Activated T-cell treated with anti-CD3 and anti-CD28 coated beads for 4 hours (primary cell): ENCODE results near the gene ELMO2.

Experiments used
- DNase-seq: peaks from one replicate; pipeline ENCODE4 v3.0.0-alpha.2; 2020

ELMO2 gene, protein sequence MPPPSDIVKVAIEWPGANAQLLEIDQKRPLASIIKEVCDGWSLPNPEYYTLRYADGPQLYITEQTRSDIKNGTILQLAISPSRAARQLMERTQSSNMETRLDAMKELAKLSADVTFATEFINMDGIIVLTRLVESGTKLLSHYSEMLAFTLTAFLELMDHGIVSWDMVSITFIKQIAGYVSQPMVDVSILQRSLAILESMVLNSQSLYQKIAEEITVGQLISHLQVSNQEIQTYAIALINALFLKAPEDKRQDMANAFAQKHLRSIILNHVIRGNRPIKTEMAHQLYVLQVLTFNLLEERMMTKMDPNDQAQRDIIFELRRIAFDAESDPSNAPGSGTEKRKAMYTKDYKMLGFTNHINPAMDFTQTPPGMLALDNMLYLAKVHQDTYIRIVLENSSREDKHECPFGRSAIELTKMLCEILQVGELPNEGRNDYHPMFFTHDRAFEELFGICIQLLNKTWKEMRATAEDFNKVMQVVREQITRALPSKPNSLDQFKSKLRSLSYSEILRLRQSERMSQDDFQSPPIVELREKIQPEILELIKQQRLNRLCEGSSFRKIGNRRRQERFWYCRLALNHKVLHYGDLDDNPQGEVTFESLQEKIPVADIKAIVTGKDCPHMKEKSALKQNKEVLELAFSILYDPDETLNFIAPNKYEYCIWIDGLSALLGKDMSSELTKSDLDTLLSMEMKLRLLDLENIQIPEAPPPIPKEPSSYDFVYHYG

DNA sequence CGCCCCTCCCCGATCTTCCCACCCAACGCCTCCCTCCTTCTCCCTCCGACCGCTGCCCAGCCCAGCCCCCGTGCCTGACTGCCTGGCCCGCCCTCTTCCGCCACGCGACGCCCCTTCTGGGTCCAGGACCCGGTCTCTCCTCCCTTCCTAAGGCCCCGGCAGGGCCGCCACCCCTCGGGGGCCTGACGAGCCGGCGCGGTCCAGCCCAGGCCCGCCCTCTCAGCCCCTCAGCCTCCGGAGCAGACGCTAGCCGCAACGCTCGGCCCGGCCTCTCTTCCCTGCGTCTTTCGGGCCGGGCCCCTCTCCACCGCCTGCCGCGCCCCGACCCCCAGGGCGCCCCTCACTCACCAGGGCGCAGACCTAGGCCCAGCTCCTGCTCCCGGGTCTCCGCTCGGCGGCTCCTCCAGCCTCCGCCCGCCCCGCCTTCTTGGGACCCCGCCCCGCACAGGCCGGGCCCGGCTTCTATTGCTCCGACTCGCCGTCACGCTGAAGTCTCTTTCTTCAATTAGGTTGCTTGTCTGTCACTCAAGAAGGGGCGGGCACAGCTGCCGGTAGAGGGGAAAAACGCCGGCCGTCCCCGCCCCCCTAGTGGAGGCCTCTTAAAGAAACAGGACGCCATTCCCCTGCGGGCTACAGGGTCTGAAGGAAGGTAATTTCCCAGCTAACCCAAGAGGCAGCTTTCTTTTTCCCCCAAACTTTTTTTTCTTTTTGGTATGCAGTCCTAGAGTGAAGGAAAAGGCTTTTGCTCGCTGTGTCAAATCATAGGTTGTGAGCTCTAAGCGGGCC lies at the start of gene ELMO2:
Gene ELMO2, minus strand, starts transcription at position 416 of the 786 bp plus-strand sequence. CDS start 12,133 bp downstream, outside the sequence.
- DNase-seq = peak; percentile 94

DNA sequence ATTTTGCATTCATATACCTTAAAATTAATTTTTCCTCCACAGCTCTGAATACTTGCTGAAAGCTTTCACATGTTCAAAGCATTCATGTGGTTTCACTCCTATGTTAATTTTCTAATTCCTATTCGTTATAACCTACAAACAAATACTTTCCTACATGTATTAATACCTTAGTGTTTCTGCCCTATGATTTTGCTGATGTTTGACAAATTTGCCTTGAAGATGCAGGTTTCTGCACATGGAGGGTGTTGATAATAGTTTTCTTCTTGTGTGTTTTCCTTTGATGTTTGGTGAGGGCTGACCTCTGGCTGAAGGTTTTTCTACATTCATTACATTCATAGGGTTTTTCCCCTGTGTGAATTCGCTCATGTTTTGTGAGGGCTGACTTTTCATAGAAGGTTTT lies 49.3 kb upstream of the ELMO2 start:
- no peak for DNase-seq

DNA sequence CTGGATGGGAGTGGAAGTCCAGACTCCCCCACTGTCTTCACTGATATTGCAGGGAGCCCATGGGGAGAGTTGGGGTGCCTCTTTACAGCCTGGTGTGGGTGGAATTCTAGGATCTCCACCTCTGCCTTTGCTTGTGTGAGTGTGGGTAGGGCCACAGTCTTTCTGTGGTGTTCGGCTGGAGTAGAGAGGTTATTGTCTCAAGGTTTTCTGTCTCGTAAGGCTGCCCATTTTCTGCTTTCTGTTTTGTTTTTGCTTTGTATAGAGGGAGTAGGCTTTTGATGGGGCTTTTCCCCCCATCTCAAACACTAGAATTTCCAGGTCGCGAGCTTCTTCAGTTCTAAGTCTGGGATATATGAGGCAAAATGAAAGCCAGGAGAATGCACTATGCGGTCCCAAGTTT lies 40.4 kb upstream of the ELMO2 start:
- no peak for DNase-seq

DNA sequence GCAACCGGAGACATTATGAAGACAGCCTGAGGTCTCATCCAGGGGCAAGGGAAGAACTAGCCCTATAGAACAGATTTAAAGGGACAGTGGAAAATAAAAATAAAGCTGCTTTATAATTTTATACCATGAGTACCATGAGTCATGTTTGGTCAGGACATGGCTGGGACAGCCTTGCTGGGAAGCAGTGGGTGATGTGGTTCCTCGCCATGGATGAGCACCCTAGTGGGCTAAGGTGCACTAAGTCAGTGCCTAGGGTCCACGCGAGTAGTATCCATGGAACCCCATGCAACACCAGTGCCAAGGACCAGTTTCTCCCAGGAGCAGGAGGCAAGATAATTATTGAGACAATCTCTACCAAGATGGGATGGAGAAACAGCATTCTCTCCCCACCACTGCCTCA lies 33.4 kb upstream of the ELMO2 start:
- DNase-seq = no peak

DNA sequence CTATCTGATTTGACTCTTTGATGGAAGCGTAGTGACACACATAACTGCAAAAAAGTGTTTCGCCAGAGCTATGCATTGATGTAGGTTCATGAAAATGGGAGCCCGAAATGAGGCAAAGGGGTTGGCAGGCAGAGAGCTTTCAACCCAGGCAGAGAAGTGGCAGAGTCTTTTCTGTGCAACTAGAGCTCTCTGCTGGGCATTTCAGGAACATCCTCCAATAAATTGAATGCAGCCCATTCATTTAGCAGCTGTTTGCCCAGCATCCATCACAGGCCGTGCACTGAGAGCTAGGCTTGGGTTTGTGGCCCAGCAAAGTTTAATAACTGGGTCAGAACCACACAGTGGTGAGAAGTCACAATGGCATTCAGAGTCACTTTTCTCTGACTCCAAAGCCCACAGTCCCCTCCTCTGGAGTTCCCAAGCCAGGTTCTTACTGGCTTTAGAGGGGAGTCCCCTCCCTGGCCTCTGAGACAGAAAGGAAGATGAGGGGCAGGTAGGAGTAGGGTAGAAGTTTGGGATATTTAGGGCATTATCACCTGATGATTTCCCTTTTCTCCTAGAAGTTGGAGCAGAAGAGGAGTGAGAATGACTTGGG lies 31.8 kb upstream of the ELMO2 start:
- no peak for DNase-seq

DNA sequence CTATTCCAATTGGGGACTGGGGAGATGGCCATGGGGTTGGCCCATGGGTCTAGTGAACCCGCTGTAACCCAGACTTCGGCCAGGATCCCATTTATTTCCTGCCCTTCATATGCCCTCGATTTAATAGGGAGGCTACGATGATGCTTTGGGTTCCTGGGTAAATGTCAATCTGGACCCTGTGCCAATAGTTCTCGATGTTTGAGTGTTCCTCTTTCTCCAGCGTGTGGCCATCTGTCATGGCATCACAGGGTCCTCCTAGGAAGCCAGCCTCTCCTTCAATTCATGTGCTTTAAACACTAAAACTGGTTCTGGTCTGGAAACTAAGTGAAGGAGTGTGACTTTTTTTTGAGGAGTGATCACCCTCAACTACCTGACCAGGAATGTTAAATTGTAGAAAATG lies 28.7 kb upstream of the ELMO2 start:
- DNase-seq = no peak

DNA sequence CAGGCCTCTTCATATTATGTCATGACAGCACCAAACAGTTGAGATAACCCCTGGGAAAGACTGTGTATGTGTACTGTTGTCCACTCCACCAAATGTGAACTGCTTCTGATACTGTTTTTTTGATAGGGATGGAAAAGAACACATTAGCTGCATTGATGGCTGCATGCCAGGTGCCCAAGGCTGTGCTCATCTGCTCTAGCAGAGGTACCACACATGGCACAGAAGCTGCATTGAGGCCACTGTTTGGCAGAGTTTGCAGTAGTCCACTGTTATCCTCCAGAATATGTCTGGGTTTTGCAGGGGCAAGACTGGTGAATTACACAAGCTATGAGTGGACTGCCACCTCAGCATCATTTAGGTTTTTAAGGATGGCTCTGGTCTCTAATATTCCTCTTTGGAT lies 28.2 kb upstream of the ELMO2 start:
- no peak for DNase-seq

DNA sequence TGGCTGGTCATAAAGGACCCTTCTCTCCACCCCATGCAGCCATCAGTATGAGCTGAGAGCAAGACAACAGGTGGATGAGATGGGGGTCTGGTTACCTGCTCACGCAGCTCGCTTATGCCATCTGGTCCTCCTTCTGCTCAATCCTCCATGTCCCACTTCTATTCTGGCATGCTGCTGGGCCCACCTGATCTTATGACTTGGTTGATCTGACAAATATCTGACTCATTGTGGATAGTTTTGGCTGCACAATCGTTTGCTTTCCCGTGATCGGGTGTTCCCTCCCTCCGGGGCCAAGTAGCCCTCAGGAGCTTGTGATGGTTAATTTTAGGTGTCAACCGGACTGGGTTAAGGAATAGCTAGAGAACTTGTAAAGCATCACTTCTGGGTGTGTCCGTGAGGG lies 26.6 kb upstream of the ELMO2 start:
- no peak for DNase-seq

DNA sequence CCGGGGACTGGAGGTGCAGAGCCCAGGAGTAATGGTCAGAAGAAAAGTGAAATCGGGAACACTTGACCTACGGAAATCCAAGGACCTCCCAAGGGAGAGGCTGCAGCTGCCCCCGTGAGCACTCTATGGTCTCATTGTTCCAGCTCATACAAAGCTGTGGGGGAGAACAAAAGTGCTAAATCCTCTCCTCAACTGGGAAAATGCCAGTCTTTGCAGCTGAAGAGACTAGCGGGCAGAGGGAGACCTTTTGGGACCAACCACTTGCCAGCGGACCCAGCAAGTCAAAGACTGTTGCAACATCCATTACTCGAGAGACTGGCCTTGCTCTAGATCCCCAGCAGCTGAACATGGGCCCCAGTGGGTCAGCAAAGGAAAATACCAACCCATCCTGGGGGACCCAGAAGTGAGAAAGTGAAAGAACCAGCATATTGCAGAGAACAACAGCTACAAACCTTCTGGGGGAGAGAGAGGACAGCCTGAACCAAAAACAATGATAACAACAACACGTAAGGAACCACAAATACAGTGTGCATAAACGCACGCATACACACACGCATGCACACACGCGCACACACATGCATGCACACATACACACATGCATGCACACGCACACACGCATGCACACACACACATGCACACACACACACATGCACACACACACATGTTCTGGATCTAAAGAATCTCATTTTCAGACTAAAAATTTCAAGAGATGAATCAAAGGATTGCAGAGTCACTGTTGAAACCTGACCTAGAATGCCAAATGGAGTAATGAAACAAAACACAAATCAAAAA lies 24.7 kb upstream of the ELMO2 start:
- DNase-seq = no peak

DNA sequence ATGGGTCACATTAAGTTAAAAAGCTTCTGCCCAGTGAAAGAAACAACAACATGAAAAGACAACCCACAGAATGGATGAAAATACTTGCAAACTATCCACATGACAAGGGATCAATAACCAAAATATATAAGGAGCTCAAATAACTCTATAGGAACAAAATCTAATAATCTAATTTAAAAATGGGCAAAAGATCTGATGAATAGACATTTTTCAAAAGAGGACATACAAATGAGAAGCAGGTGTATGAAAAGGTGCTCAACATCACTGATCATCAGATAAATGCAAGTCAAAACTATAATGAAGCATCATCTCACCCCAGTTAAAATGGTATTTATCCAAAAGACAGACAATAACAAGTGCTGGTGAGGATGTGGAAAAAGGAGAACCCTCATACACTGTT lies 21.0 kb upstream of the ELMO2 start:
- no peak for DNase-seq

DNA sequence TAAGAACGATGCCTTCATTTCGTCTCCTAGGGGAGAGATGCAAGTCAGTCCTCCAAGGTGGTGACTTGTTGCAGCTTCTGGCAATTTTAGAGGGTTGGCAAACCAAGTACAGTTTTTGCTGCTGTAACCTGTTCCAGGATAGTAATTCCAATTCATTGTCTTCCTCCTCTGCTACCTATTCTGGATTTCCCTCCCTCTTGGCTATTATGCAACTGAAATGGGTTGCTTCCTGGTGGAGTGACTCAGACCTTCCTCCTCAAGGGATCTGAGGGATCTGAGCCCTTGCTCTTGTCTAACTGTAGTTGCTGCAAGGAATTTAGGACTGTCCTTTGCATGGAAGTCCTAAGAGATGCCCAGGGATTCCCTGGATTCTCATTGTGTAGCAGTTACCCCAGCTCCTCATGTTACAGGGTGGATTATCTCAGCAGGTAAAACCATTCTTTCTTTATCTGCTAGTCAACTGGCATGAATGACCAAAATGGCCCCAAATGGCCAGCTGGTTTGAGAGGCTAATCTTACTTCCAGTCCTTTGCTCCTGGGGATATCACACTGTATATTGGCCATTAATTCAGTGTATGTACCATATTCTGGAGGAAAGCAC lies 17.6 kb upstream of the ELMO2 start:
- DNase-seq = no peak

DNA sequence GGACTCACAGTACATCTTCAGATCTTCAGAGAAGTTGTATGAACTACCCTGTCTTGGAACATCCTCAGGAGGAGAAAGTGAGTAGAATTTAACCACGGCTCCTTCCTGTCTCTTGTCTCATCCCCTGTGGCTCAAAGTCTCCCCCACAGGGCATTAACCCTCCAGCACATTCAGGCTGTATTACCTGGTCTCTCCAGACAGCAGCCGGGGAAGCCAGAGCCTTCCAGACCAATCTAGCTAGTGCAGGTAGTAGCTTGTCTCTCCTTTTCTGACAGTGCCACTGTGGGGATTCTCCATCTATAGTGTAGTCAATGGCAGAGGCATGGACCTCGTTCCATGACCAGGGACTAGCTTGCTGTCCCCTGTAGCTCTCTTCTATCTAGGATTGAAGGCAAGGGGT lies 16.9 kb upstream of the ELMO2 start:
- DNase-seq = no peak

DNA sequence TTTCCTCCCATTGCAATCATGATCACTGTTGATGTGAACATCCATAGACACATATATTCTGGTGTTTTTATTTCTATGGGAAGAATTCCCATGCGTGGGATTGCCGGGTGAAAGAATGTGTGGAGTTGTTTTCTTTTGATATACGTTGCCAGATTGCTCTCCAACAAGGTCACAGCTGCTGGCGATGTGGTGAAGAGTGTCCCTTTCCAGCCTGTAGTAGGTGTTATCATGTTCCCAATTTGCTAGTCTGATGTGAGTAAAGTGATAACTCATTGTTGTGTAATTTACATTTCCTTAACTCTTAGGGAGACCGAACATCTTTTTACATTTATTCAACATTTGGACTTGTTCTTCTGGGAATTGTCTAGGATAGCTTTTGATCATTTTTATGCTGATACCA lies 14.5 kb upstream of the ELMO2 start:
- no peak for DNase-seq

DNA sequence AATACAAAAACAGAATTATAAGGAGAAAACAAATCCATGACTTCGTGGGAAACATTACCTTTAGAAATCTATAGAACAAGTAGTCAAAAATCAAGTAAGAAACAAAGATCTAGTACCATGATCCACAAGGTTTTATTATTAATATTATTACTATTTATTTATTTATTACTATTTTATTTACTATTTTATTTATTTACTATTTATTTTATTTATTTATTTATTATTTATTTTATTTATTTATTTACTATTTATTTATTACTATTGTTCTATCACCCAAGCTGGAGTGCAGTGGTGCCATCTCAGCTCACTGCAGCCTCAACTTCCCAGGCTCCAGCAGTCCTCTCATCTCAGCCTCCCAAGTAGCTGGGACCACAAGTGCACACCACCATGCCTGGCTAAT lies 13.5 kb upstream of the ELMO2 start:
- DNase-seq = no peak

DNA sequence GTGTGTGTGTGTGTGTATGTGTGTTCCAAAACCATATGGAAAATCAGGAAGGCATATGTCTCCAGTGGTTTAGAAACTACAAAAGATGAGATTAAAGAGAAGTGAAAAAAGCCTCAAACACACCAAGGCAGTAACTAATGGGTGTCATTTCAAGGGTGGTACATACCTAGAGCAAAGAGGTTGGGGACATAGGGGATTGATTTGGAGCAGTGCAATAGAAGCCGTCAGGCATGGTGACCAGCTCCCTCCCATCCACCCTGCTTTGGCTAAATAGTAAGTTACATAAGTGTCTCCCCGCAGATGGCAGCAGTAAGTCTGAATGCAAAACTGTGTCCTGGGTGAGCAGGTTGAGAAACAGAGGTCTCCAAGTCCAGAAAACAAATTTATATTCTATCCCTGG lies 10.4 kb upstream of the ELMO2 start:
- no peak for DNase-seq

DNA sequence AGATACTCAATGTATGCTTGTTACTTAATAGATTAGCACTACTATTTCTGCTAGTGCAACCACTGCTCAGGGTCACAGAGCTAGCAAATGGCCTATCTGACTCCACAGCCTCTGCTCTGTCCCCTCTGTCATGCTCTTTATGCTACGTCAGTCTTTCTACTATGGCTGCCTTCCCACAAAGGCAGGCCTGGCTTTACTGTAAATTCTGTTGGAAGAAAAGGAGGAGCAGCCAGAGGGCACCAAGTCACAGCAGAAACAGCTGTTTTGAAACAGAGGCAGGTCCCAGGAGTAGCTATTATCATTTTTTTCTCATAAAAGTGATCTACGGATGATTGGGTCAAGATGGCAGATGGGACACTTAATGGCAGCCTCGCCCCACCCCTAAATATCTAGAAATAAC lies 10.0 kb upstream of the ELMO2 start:
- no peak for DNase-seq

DNA sequence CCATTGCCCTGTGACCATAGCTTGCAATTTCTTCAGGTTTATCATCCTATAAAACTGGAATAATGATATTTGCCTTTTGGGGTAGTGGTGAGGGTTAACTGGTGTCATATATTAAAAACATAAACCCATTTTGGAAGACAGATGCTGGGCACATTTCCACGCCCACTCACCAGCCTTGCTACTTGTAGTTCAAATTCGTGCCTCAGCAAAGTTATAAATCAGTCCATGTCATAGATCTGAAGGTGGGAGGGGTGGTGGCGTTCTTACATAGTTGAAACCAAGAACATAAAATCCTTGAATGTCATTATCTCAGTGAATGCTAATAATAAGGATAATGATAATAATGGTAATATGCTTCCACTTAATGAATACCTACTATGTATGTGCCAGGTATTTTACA lies 9.4 kb upstream of the ELMO2 start:
- no peak for DNase-seq

DNA sequence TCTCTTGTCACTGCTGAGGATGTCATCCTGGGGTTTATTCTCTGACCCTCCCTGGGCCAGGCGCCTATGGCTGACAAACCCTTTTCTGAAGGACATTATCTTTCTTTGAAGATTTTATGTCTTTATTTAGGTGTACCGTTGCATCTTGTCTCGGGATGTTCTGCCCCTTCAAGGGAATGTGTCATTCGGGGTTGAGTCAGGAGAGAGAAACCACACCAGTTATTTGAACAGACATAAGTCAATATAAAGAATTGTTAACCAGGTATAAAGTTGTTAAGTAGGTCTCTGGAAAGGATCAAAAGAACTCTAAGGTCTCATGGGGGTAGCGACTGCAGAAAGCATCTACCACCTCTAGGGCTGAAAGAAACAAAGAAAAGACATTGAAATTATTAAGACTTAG lies 8.2 kb upstream of the ELMO2 start:
- DNase-seq = no peak

DNA sequence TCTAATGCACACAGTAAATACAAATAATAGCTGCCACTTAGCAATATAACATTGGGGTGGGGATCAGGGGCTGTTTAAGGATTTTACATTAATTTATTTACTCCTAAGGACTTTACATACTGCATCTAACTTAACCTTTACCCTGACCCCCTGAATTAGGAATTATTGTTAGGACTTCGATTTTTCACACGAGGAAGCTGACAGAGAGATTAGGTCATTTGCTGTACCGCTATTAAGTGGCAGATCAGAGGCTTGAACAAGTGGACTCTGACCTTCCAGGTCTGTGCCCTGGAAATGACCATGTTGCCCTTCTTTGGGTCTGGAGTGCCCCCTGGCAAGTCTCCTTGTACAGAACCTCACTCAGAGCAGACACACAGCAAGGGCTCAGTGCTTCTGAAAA lies 5.2 kb upstream of the ELMO2 start:
- DNase-seq = no peak

DNA sequence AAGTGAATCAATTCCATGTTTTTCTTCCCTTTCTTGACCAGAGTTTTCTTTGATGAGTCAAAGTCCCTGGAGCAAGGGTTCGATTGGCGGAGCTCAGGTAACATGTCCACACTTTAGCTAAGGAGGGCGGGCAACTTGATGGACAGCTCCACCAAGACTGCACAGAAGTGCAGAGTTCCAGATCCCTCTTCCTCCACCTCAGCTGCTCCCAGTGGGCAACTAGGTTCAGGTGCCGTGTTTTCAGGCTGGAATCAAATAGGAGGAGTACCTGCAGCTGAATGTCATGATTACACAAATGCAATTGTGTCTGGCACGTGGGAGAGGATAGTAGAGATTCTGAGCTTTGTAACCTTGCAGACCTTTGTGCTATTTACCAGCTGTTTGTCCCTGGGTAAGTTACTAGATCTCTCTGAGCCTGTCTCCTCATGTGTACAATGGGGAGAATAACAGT lies 1.9 kb upstream of the ELMO2 start:
- no peak for DNase-seq

DNA sequence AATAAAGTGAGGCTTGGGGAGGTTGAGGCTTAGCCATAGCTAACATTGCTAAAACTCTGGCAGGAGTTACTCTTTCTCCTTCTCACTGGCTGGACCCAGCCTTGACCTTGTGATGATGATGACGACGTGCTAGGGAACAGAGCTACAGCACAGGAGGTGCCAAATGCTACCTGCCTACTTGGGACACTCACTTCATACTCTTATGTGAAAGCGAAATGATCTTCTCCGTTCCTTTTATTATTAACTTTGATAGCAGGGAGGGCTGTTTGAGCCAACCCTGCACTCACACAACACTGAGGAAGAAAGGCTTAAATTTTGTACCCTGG lies 1.2 kb upstream of the ELMO2 start:
- no peak for DNase-seq

DNA sequence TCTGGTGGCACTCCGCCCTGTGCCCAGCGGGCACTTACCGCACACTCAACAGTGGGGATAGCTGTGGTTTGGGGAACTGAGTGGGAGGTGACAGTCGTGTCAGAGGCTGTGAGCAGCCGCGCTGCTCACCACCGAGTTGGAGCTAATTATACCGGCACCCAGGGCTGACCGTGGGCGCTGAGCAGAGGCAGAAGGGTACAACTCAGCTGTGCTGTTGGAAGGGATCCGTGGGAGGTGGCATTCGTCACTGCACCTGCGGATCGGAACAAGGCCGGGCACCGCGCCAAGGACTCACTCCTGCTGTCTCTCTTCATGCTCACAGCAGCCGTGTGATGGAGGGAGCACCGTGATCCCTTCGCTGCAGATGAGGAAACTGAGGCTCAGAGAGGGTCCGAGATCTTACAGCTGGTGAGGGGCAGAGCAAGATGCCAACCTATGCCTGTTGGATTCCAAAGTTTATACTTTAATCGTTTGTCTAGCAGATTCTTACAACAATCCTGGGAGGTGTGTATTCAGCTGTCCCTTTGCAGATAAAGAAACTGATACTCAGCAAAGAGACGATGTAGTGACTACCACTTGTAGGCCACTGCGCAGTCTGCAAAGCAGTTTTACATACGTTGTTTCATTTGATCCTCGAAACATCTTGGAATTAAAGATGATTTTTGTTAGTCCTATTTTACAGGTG lies 713 bp upstream of the ELMO2 start:
- DNase-seq = peak; percentile 91
